Measurements from ENCODE around the gene CAND1.
"Not testable (repeated sequence)": the region's sequence is repeated elsewhere in the genome, so short reads cannot be mapped to it uniquely, and the experiment has no call there.

Gene CAND1

DNA sequence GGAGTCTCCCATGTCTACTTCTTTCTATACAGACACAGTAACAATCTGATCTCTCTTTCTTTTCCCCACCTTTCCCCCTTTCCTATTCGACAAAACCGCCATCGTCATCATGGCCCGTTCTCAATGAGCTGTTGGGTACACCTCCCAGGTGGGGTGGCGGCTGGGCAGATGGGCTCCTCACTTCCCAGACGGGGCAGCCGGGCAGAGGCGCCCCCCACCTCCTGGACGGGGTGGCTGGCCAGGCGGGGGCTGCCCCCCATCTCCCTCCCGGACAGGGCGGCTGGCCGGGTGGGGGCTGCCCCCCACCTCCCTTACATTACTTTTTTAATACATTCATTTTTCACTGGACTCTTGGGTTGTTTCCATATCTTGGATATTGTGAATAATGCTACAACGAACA lies 71.9 kb downstream of the CAND1 start:
- not testable (repeated sequence) for DNase-seq (ENCODE audit: low read depth in 2 of 2)

DNA sequence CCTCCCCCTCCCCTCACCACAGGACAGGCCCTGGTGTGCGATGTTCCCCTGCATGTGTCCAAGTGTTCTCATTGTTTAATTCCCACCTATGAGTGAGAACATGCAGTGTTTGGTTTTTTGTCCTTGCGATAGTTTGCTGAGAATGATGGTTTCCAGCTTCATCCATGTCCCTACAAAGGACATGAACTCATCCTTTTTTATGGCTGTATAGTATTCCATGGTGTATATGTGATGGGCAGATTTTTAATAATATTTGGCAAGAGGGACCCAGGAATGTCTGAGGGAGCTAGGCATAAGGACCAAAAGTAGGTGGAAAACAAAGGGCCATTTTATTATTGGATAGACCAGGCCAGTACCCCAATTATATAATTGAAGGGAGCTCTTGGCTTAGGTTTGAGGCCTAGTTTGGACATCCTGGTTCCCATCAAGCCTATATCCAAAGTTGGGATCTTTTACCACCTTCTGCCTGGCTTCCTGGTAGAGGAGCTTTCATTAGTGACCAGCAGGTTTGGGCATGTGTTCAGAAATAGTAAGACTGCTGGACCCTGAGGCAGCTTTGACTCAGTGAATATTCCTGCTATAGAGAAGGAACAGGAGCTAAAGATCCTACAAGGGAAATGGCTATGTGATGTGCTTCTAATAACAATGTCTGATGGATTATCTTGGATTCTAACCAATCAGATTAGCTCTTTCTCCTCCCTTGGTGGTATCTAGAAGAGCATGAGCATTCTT lies 76.0 kb downstream of the CAND1 start:
- no peak for DNase-seq (ENCODE audit: low read depth in 2 of 2)

DNA sequence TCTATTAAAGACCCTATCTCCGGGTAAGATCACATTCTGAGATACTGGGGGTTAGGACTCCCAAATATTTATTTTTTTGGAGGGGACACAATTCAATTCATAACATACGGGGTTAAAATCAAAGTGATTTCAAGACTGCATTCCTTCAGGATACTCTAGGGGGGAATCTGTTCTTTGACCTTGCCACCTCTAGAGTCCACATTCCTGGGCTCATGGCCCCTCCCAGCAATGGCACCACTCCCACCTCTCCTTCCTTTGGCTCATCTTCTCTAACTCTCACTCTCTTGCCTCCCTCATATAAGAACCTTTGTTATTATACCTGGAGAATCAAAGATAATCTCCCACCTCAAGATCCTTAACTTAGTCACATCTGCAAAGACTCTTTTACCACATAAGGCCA lies 79.5 kb downstream of the CAND1 start:
- DNase-seq (ENCODE audit: low read depth in 2 of 2), result no peak

DNA sequence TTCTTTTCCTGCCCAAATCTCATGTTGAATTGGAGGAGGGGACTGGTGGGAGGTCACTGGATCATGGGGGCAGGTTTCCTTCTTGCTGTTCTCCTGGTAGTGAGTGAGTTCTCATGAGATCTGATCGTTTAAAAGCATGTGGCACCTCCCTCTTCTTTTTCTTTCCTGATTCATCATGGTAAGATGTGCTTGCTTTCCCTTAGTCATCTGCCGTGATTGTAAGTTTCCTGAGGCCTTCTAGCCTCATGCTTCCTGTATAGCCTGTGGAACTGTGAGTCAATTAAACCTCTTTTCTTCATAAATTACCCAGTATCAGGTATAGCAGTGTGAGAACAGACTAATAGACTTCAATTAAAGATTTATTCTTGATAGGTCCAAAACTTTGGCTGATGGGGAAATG lies 83.5 kb downstream of the CAND1 start:
- no peak for DNase-seq (ENCODE audit: low read depth in 2 of 2)

DNA sequence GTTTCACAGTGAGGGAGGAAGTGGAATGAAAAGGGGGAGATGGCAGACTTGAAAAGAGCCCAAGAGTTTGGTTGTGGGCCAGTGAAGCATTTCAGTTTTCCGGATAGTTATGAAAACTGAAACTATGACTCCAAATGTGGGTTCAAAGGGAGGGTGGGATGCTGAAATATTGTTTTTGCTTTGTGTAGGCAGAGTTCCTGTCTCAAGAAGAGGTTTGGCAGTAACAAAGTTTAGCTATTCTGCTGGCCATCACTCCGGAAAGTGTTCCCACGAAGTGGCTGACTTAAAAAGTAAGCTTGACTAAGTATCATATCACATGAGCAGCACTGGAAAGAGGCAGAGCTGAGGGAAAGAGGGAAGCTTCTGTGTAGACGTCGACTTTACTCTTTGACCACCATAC lies 85.2 kb downstream of the CAND1 start:
- no peak for DNase-seq (ENCODE audit: low read depth in 2 of 2)

DNA sequence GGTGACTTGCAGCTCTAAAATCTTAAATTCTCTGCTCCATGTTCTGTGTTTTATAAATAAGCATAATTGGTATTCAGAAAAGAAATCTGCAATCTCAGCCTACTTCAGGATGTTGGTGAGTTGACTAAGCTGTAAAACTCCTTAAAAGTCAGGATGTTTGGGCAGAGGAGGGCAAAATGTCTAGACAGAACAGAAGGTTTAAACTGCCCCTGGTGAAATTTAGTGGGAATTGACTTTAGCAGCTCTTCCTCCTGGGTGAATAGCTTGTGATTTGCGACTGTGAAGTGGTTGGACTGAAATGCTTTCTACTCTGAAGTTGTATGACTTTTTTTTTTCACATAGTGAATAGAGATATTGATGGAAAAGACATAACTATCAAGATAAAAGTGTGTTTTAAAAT lies 85.8 kb downstream of the CAND1 start:
- DNase-seq (ENCODE audit: low read depth in 2 of 2), result no peak

DNA sequence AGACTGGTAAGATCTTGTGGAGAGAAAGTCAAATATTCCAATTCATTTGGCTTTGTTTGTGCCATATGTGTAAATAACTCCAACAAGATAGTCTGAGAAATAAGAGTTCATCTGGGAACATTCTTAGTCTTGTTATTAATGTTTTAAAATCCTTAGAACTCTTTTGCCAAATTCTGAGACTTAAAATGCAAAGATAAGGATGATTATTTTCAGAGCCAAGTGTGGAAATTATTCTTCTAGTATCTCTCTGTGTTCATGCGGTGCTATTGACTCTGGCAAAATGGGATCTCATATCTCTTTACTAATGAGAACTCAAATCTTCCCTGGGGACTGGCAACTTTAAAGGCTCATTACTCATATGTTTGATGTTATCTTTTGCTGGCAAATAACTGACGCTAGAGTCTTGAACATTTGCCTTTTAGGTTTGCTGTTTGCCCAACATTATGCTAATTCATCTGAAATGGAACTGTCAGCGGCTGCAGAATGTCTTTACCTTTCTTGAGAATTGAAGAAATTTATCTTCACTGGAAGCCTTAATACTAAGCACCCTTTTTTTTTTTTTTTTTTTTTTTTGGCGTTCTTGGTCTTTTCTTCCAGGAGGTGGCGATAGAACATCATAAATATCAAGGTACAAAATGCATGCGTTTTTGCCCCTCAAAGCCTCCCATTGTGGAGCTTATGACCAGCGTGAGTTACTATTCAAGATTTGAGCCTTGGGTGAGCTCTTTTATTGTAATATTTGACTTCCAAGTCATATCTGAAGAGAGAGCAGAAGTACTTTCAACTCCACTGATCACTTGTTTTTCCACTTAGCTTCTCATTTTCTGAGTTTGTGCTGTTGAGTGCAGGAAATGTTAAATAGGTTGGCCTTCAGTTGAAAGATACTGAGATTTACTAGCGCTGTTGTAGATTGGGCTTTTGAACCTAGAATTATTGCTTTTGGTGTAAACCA lies 86.5 kb downstream of the CAND1 start:
- no peak for DNase-seq (ENCODE audit: low read depth in 2 of 2)

DNA sequence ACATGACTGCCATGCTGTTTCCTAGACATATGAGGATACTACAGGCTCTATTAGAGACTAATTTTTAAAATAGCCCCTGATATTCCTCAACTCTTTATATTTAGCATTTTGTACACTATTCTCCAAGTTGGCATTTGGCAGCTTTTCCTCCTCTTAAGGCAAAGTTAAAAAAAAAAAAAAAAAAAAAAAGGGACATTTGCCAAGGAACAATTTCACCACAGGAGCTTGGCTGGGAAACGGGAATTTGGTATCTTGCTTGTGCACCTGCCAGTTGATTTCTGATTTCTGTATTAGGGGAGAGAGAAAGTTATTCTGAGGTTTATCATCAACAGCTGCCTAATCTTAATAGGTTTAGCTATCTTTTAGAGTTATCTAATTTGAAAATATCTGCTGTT lies 87.2 kb downstream of the CAND1 start:
- DNase-seq (ENCODE audit: low read depth in 2 of 2), result no peak

DNA sequence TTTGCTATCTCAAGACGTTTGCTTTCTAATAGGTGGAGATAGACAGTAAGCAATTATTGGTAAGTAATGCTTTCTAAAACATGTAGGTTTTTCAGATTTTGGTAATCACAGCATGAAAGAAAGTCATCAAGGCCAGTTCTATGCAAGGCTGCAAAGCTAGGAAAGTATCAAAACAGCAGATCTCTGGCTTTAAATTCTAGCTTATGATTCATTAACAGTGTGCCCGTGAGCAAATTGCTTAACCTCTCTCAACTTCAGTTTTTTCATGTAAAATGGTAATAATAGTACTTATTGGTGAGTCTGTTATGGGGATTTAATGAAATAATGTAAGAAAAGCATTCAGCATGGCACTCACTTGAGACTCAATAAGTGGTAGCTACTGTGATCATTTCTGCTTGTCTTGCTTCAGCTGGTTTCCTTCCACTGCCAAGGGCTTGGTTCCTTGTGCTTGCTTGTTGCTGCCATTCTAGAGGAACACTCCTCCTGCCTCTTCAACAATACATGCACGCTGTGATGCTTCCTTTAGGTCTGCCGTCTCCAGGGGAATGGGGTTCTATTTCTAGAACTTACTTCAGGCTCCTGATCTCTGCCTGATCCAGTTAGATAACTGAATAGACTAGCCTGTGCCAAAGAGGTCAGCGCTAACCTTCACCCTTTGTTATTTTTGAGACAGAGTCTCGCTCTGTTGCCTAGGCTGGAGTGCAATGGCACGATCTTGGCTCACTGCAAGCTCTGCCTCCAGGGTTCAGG lies 88.4 kb downstream of the CAND1 start:
- no peak for DNase-seq (ENCODE audit: low read depth in 2 of 2)

DNA sequence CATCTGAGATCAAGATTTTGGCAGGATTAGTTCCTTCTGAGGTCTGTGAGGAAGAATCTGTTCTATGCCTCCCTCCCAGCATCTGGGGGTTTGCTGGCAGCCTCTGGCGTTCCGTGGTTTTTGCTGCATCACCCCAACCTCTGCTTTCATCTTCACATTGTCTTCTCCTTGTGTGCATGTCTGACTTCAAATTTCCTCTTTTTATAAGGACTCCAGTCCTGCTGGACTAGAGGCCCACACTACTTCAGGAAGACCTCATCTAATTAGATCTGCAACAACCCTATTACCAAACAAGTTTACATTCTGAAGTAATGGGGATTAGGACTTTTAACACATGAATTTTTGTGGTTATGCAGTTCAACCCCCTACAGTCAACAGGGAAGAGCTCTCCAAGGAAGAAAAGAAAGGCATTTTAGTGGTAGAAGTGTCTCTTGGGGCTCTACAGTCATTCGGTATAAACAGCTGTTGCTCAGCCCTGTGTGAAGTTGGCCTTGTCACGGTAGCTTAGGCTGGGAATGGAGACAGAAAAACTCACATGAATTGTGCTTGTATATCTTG lies 89.7 kb downstream of the CAND1 start:
- no peak for DNase-seq (ENCODE audit: low read depth in 2 of 2)

DNA sequence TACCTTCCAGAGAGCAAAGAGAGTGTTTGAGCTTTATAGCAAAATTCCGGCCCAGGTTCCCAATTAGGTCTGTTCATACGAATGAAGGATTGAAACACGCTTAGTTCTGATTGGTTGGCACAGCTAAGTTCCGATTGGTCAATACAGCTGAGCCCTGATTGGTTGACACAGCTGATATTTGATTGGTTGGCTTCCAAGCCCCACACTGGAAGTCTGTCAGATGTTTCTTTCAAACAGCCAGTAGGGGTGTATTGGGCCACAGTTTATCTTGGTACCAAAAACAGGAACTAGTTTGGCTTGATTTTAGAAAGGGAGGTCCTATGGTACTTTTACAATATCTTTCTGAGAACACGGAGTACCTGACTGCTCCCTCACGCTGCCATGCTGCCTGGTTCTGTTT lies 93.4 kb downstream of the CAND1 start:
- no peak for DNase-seq (ENCODE audit: low read depth in 2 of 2)

DNA sequence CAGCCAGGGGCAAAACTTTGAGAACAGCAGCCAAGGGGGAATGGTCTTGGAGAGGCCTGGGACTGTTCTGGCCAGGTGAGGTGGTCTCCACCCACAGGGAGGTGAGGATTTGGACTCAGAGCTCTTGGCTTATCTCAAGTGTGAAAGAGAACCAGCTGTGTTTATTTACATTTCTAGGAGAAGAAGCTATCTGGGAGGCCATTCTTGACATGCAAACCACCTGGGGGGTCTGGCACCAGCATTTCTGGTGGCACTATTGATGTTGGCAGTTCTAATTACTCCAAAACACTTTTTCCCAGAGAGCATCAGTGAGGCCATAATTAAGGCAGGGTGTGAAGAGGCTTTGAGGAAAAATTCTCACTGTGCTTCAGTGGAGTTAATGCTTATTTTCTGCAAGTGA lies 95.1 kb downstream of the CAND1 start:
- DNase-seq (ENCODE audit: low read depth in 2 of 2), result no peak

DNA sequence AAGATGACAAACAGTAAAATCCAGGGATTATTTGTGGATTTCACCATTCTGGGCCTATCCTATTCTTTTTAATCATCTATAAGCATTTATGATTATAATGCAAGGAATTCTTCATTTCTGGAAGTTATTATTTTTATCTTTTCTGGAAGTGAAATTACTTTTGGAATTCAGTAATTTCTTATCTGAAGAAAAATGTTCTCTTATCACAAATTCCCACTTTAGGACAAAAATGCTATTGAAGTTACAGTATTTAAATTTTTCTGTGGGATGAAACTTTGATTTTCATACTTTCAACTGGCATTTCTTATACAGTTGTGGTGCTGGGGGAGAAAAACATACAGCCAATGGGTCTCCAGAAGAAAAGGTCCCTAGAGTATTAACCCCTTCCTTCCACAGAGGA lies 96.0 kb downstream of the CAND1 start:
- DNase-seq (ENCODE audit: low read depth in 2 of 2), result no peak

DNA sequence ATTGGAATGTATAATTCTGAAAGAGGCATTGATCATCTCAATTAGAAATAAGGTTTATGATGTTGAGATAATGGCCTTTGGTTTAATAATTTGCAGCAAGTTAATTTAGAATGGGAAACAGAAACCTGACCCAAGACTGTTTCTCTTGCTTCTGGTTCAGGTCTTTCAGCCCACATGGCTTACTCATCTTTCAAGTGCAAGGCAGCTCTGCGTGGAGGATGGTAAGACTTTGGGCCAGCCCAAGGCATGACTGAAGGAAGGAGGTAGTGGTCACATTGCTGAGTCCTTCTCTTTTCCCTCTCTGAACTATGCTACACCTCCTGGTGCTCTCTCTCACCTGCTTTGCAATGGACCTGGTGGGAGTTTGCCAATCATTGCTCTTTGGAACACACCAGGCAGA lies 98.7 kb downstream of the CAND1 start:
- no peak for DNase-seq (ENCODE audit: low read depth in 2 of 2)
